ENCODE data around the gene PLCXD3.

The PLCXD3 gene

DNA sequence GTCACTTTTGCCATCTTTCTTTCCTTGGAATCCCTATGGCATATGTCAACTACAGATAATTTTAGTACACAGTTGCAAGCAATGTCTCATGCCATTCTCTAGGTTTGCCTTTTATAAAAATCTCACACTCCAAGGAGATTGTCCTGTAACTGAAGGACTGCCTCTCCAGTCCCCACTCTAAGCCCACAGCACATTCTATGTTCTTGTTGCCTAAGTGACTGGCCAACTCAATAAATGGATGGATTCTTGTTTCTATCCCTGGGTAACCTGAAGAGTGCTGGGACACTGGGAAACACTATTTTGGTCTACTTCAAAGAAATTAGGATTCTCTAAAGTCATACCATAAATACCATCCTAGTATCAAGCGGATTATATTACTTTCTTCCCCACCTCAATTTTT lies 145.0 kb downstream of the PLCXD3 start:
- Histone ChIP-seq H3K14ac (ENCODE audit: low read length) (no peak overlapping the region), H3K79me1 (ENCODE audit: low read length) (no peaks in the 10 kb centered on the region), H2BK5ac (ENCODE audit: low read depth, low read length, poor library complexity) (no peak overlapping the region), H3K9ac (ENCODE audit: low read length) (no peak overlapping the region), H3K4me1 (ENCODE audit: control insufficient read depth in 1 of 2, insufficient read depth in 2 of 2, low read length in 2 of 2) (peaks cover 0 to 4% of the 10 kb centered on the region in 2 experiments), H2AFZ (ENCODE audit: insufficient read depth, low read length, poor library complexity) (no peak overlapping the region), H2AK5ac (ENCODE audit: low read length) (no peak overlapping the region), H3K4me3 (ENCODE audit: low read depth, low read length) (no peak overlapping the region), H3K27ac (ENCODE audit: low read depth, low read length) (no peak overlapping the region), H3K4me2 (ENCODE audit: low read length) (no peak overlapping the region), H3K36me3 (ENCODE audit: control insufficient read depth in 1 of 2, insufficient read depth in 2 of 2, low read length in 2 of 2) (no peaks in the 10 kb centered on the region), H2BK12ac (ENCODE audit: low read length) (no peak overlapping the region), H3K4ac (ENCODE audit: low read depth, low read length) (no peak overlapping the region), H3K23ac (ENCODE audit: low read length) (no peak overlapping the region), H3K18ac (ENCODE audit: low read length) (no peak overlapping the region), H4K91ac (ENCODE audit: low read depth, low read length) (no peak overlapping the region), H2BK120ac (ENCODE audit: insufficient read depth, low read length, poor library complexity) (no peak overlapping the region), H4K12ac (ENCODE audit: low read depth, low read length) (no peak overlapping the region), H3K27me3 (ENCODE audit: insufficient read depth, low read length) (no peaks in the 10 kb centered on the region), H3K79me2 (ENCODE audit: control insufficient read depth, insufficient read depth, low read length, poor library complexity) (no peaks in the 10 kb centered on the region), H4K8ac (ENCODE audit: low read depth, low read length) (no peak overlapping the region), H3K9me3 (ENCODE audit: insufficient read depth, low read depth, low read length) (no peaks in the 10 kb centered on the region)
- WGBS (ENCODE audit: extremely low coverage, insufficient coverage, insufficient read length) = no CpG with 5 or more reads among the region's 1 CpG
- DNase-seq = no peak

DNA sequence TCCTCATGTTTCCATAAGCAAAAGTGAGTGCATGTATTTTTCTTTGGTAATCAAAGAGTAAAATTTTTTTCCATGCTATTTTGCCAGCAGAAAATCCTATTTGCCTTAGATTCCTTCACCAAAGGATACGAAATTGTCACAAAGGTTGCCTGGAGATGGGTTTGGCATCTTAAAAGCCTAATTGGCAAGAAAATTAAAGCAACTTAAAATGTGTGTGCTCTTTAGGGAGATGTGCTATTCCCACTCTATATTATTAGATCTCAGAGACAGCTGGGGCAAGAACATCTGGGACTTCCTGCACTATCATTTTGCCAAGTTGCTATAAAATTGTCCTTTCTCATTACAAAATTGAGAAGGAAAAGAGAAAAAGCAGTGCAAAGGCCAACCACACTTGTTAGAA lies 146.1 kb downstream of the PLCXD3 start:
- Histone ChIP-seq H4K12ac (ENCODE audit: low read depth, low read length) (no peak overlapping the region), H3K36me3 (ENCODE audit: control insufficient read depth in 1 of 2, insufficient read depth in 2 of 2, low read length in 2 of 2) (no peaks in the 10 kb centered on the region), H3K79me1 (ENCODE audit: low read length) (no peaks in the 10 kb centered on the region), H3K23ac (ENCODE audit: low read length) (no peak overlapping the region), H3K27me3 (ENCODE audit: insufficient read depth, low read length) (no peaks in the 10 kb centered on the region), H2BK12ac (ENCODE audit: low read length) (no peak overlapping the region), H3K18ac (ENCODE audit: low read length) (no peak overlapping the region), H3K9ac (ENCODE audit: low read length) (no peak overlapping the region), H2BK120ac (ENCODE audit: insufficient read depth, low read length, poor library complexity) (no peak overlapping the region), H3K4me3 (ENCODE audit: low read depth, low read length) (no peak overlapping the region), H4K8ac (ENCODE audit: low read depth, low read length) (no peak overlapping the region), H2AK5ac (ENCODE audit: low read length) (no peak overlapping the region), H3K4me1 (ENCODE audit: control insufficient read depth in 1 of 2, insufficient read depth in 2 of 2, low read length in 2 of 2) (peaks cover 0 to 4% of the 10 kb centered on the region in 2 experiments), H3K4ac (ENCODE audit: low read depth, low read length) (no peak overlapping the region), H2AFZ (ENCODE audit: insufficient read depth, low read length, poor library complexity) (no peak overlapping the region), H3K4me2 (ENCODE audit: low read length) (no peak overlapping the region), H3K79me2 (ENCODE audit: control insufficient read depth, insufficient read depth, low read length, poor library complexity) (no peaks in the 10 kb centered on the region), H3K27ac (ENCODE audit: low read depth, low read length) (no peak overlapping the region), H3K14ac (ENCODE audit: low read length) (no peak overlapping the region), H4K91ac (ENCODE audit: low read depth, low read length) (no peak overlapping the region), H3K9me3 (ENCODE audit: insufficient read depth, low read depth, low read length) (no peaks in the 10 kb centered on the region), H2BK5ac (ENCODE audit: low read depth, low read length, poor library complexity) (no peak overlapping the region)
- DNase-seq = no peak
- no CpG with 5 or more reads among the region's 1 CpG for WGBS (ENCODE audit: extremely low coverage, insufficient coverage, insufficient read length)

DNA sequence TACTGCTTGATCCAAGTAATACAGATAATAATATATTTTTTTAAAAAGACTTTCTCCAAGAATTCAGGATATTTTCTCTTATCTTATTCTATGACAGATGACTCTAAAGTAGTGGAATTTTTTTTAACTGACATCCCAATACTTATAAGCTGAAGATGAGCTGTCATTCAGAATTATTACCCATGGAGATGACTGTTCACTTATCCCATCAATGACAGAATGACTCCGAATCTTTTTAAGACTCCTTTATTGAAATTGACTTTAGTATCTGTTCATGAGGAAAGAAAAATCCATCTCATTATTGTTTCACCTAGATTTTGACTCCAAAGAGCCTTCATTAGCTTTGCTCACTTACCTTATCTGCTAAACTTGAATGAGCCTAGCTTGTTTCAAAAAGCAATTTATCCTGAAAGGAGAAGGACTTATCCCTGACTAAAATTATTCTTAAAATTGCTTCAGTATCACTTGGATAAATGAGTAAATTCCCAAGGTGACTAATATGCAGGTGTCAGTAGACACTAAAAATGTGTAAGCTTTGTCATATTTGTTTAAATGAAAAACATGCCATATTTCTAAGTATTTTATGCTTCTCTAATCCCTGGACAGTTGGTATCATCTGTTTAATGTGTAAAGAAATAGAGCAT lies 146.9 kb downstream of the PLCXD3 start:
- Histone ChIP-seq H2BK5ac (ENCODE audit: low read depth, low read length, poor library complexity) (no peak overlapping the region), H3K4ac (ENCODE audit: low read depth, low read length) (no peak overlapping the region), H4K8ac (ENCODE audit: low read depth, low read length) (no peak overlapping the region), H3K79me1 (ENCODE audit: low read length) (no peaks in the 10 kb centered on the region), H3K14ac (ENCODE audit: low read length) (no peak overlapping the region), H2BK12ac (ENCODE audit: low read length) (no peak overlapping the region), H4K91ac (ENCODE audit: low read depth, low read length) (no peak overlapping the region), H4K12ac (ENCODE audit: low read depth, low read length) (no peak overlapping the region), H3K9me3 (ENCODE audit: insufficient read depth, low read depth, low read length) (no peaks in the 10 kb centered on the region), H3K27ac (ENCODE audit: low read depth, low read length) (no peak overlapping the region), H3K27me3 (ENCODE audit: insufficient read depth, low read length) (no peaks in the 10 kb centered on the region), H3K4me2 (ENCODE audit: low read length) (no peak overlapping the region), H3K79me2 (ENCODE audit: control insufficient read depth, insufficient read depth, low read length, poor library complexity) (no peaks in the 10 kb centered on the region), H3K4me1 (ENCODE audit: control insufficient read depth in 1 of 2, insufficient read depth in 2 of 2, low read length in 2 of 2) (peaks cover 0 to 4% of the 10 kb centered on the region in 2 experiments), H2AK5ac (ENCODE audit: low read length) (no peak overlapping the region), H3K23ac (ENCODE audit: low read length) (no peak overlapping the region), H3K18ac (ENCODE audit: low read length) (no peak overlapping the region), H3K4me3 (ENCODE audit: low read depth, low read length) (no peak overlapping the region), H2AFZ (ENCODE audit: insufficient read depth, low read length, poor library complexity) (no peak overlapping the region), H3K36me3 (ENCODE audit: control insufficient read depth in 1 of 2, insufficient read depth in 2 of 2, low read length in 2 of 2) (no peaks in the 10 kb centered on the region), H3K9ac (ENCODE audit: low read length) (no peak overlapping the region), H2BK120ac (ENCODE audit: insufficient read depth, low read length, poor library complexity) (no peak overlapping the region)
- no peak for DNase-seq
- no CpG with 5 or more reads among the region's 1 CpG for WGBS (ENCODE audit: extremely low coverage, insufficient coverage, insufficient read length)

DNA sequence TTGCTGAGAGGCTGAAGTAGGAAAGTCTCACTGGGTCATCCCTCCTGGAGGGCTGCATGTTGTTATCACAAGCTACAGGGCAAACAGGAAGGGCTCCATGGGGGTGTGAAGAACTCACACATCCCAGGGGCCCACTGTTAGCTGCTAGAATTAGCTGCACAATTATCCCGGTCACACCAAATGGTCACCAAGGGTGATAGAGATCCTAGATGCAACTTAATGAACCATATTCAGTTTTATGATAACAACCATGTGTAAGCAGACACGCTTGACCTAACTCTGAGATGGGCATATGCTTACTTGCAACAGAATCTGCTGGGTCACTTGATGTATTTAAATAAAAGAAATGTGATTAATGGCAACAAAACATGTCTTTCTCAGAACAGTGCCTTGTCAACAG lies 153.6 kb downstream of the PLCXD3 start:
- Histone ChIP-seq H3K9ac (ENCODE audit: low read length) (peak overlapping the region; percentile 66), H3K4me2 (ENCODE audit: low read length) (no peak overlapping the region), H3K27me3 (ENCODE audit: insufficient read depth, low read length) (no peaks in the 10 kb centered on the region), H4K8ac (ENCODE audit: low read depth, low read length) (no peak overlapping the region), H3K23ac (ENCODE audit: low read length) (no peak overlapping the region), H3K14ac (ENCODE audit: low read length) (no peak overlapping the region), H2BK12ac (ENCODE audit: low read length) (no peak overlapping the region), H3K36me3 (ENCODE audit: control insufficient read depth in 1 of 2, insufficient read depth in 2 of 2, low read length in 2 of 2) (no peaks in the 10 kb centered on the region), H4K12ac (ENCODE audit: low read depth, low read length) (no peak overlapping the region), H2AK5ac (ENCODE audit: low read length) (no peak overlapping the region), H2AFZ (ENCODE audit: insufficient read depth, low read length, poor library complexity) (no peak overlapping the region), H2BK120ac (ENCODE audit: insufficient read depth, low read length, poor library complexity) (no peak overlapping the region), H3K18ac (ENCODE audit: low read length) (no peak overlapping the region), H3K4ac (ENCODE audit: low read depth, low read length) (no peak overlapping the region), H3K9me3 (ENCODE audit: insufficient read depth, low read depth, low read length) (no peaks in the 10 kb centered on the region), H3K79me1 (ENCODE audit: low read length) (no peaks in the 10 kb centered on the region), H4K91ac (ENCODE audit: low read depth, low read length) (no peak overlapping the region), H3K4me3 (ENCODE audit: low read depth, low read length) (no peak overlapping the region), H2BK5ac (ENCODE audit: low read depth, low read length, poor library complexity) (no peak overlapping the region), H3K79me2 (ENCODE audit: control insufficient read depth, insufficient read depth, low read length, poor library complexity) (no peaks in the 10 kb centered on the region), H3K4me1 (ENCODE audit: control insufficient read depth in 1 of 2, insufficient read depth in 2 of 2, low read length in 2 of 2) (peaks cover 0 to 4% of the 10 kb centered on the region in 2 experiments), H3K27ac (ENCODE audit: low read depth, low read length) (no peak overlapping the region)
- DNase-seq = no peak
- no CpG with 5 or more reads among the region's 2 CpGs for WGBS (ENCODE audit: extremely low coverage, insufficient coverage, insufficient read length)

Measured in trophoblast cell (in vitro differentiated cells and primary cell).